CD14-positive monocyte (primary cell): ENCODE data around the gene OR10G3. TPM values are rescaled to one million over a fixed set of nuclear protein-coding genes. Genes with fewer than 3 reads are reported as not detected.
A peak's percentile ranks its signal among the peaks of the same experiment; 100 is the strongest.

Experiments used
- DNase-seq, 3 donors: peaks; one replicate each; pipeline ENCODE4 v3.0.0-alpha.2; 2011 to 2022
- H2AFZ ChIP-seq: 2 replicates; pipeline ENCODE4 v1.6.0; 2012; ENCODE audit warnings: mild to moderate bottlenecking, low read depth, low read length, inconsistent platforms; ENCODE audit not compliant: insufficient read depth, poor library complexity, severe bottlenecking
- H3K27ac ChIP-seq, 2 donors: 1 replicate in 1 of 2; 2 replicates in 1 of 2; pipeline ENCODE4 v1.5.1; 2012 to 2013; ENCODE audit warnings: low read length in 2 of 2, control low read depth in 1 of 2, inconsistent platforms in 1 of 2, low read depth in 1 of 2, mild to moderate bottlenecking in 1 of 2
- H3K27me3 ChIP-seq, 2 donors: one replicate each; pipeline versions ENCODE4 v1.6.0 to v1.6.1; 2011 to 2013; ENCODE audit warnings: low read length in 2 of 2; ENCODE audit not compliant: control insufficient read depth in 2 of 2, insufficient read depth in 2 of 2
- H3K36me3 ChIP-seq, 2 donors: replicated peaks in 1 of 2; 1 replicate in 1 of 2; 2 replicates in 1 of 2; pipeline versions ENCODE4 v1.5.1 to v1.6.1; 2012 to 2013; ENCODE audit warnings: low read length in 2 of 2, control low read depth in 1 of 2, inconsistent platforms in 1 of 2, mild to moderate bottlenecking in 1 of 2; ENCODE audit not compliant: insufficient read depth in 2 of 2, control insufficient read depth in 1 of 2
- H3K4me1 ChIP-seq, 2 donors: 1 replicate in 1 of 2; 2 replicates in 1 of 2; pipeline versions ENCODE4 v1.5.1 to v1.6.1; 2012 to 2013; ENCODE audit warnings: low read length in 2 of 2, control low read depth in 1 of 2, inconsistent platforms in 1 of 2, mild to moderate bottlenecking in 1 of 2, moderate library complexity in 1 of 2; ENCODE audit not compliant: insufficient read depth in 2 of 2, control insufficient read depth in 1 of 2
- H3K4me2 ChIP-seq: replicated peaks from 2 replicates; pipeline ENCODE3; 2012; ENCODE audit warnings: low read length, moderate library complexity, mild to moderate bottlenecking; ENCODE audit not compliant: poor library complexity, severe bottlenecking; ENCODE audit errors: extremely low read depth
- H3K4me3 ChIP-seq, 3 experiments: fragments of 200-600 bp in 1 of 3; sonication (generic) in 1 of 3; replicated peaks in 1 of 3; 1 replicate in 2 of 3; 2 replicates in 1 of 3; pipeline ENCODE4 v1.5.1; 2011 to 2013; ENCODE audit warnings: low read length in 3 of 3, mild to moderate bottlenecking in 3 of 3, control low read depth in 2 of 3, low read depth in 2 of 3, inconsistent platforms in 1 of 3, moderate library complexity in 1 of 3
- H3K79me2 ChIP-seq: 2 replicates; pipeline ENCODE4 v1.6.0; 2012; ENCODE audit warnings: mild to moderate bottlenecking, control low read depth, inconsistent platforms, low read length, moderate library complexity; ENCODE audit not compliant: insufficient read depth
- H3K9ac ChIP-seq: 2 replicates; pipeline ENCODE4 v1.6.0; 2017; ENCODE audit warnings: low read length, mild to moderate bottlenecking; ENCODE audit not compliant: insufficient read depth, poor library complexity, severe bottlenecking
- H3K9me3 ChIP-seq, 2 donors: replicated peaks in 1 of 2; 1 replicate in 1 of 2; 2 replicates in 1 of 2; pipeline versions ENCODE4 v1.5.1 to v1.6.1; 2012 to 2013; ENCODE audit warnings: low read length in 2 of 2, control low read depth in 1 of 2; ENCODE audit not compliant: control insufficient read depth in 1 of 2, insufficient read depth in 1 of 2
- H4K20me1 ChIP-seq: 2 replicates; pipeline ENCODE4 v1.6.0; 2012; ENCODE audit warnings: mild to moderate bottlenecking, low read length, control low read depth, moderate library complexity; ENCODE audit not compliant: insufficient read depth
- H3K27ac Mint-ChIP-seq, 7 donors: one replicate each; pipeline ENCODE4 v1.8.0; 2020; ENCODE audit warnings: mild to moderate bottlenecking in 7 of 7, mixed read lengths in 7 of 7, moderate library complexity in 6 of 7, inconsistent platforms in 2 of 7
- H3K27me3 Mint-ChIP-seq, 3 donors: one replicate each; pipeline ENCODE4 v1.8.0; 2021 to 2022; ENCODE audit warnings: low read depth in 3 of 3, mild to moderate bottlenecking in 3 of 3, mixed read lengths in 3 of 3, moderate library complexity in 3 of 3, inconsistent platforms in 1 of 3
- H3K36me3 Mint-ChIP-seq, 2 donors: one replicate each; pipeline ENCODE4 v1.8.0; 2020; ENCODE audit warnings: mixed read lengths in 2 of 2, inconsistent platforms in 1 of 2, mild to moderate bottlenecking in 1 of 2
- H3K4me1 Mint-ChIP-seq: one replicate; pipeline ENCODE4 v1.8.0; 2020; ENCODE audit warnings: mild to moderate bottlenecking, mixed read lengths
- H3K4me3 Mint-ChIP-seq, 2 donors: one replicate each; pipeline ENCODE4 v1.8.0; 2020; ENCODE audit warnings: mild to moderate bottlenecking in 2 of 2, mixed read lengths in 2 of 2, moderate library complexity in 1 of 2
- H3K9me3 Mint-ChIP-seq, 7 donors: one replicate each; pipeline ENCODE4 v1.8.0; 2020 to 2022; ENCODE audit warnings: mixed read lengths in 7 of 7, mild to moderate bottlenecking in 6 of 7, moderate library complexity in 6 of 7, inconsistent platforms in 2 of 7
- CTCF ChIP-seq: fragments of 200-600 bp; IDR thresholded peaks from one replicate; pipeline ENCODE4 v1.8.0; 2022; ENCODE audit warnings: antibody characterized with exemption, mild to moderate bottlenecking
- WGBS: methylation state at CpG from one replicate; pipeline ENCODE4 v1.1.5; 2013; ENCODE audit warnings: missing lambda C conversion rate; ENCODE audit not compliant: insufficient coverage; 5-methylcytosine and 5-hydroxymethylcytosine counted together
- intact Hi-C, 2 donors: fragments of 100-400 bp; cut with micrococcal nuclease; formaldehyde crosslinking; loops; one replicate each; pipeline versions ENCODE4 v1.15.0 to v1.15.1; 2023
- polyA plus RNA-seq, 3 donors: library from polyadenylated mRNA; depleted of rRNA in 1 of 3; unstranded in 2 of 3; stranded (reverse) in 1 of 3; fragments of 300-500 nt in 2 of 3; fragments of >200 nt in 1 of 3; fragmentation: Illumina TruSeq in 2 of 3; gene quantifications; 1 replicate in 2 of 3; 2 replicates in 1 of 3; pipeline ENCODE4 v1.2.3, GENCODE V29; 2012 to 2021

Gene OR10G3
- polyA plus RNA-seq, 3 donors, result not detected

GRCh38 chr14:21528381-21529348 is 51.2 kb downstream of the OR10G3 start:
- no peak overlapping the region for H2AFZ ChIP-seq
- H3K79me2 ChIP-seq, result no peaks in the 10 kb centered on the region
- H3K27me3 Mint-ChIP-seq, result peaks cover 32 to 42% (median 36%) of the 10 kb centered on the region in 3 donors
- H4K20me1 ChIP-seq, result no peaks in the 10 kb centered on the region
- H3K36me3 ChIP-seq, result no peaks in the 10 kb centered on the region
- H3K4me3 ChIP-seq, result no peak overlapping the region
- WGBS, result 100% methylated on average over 1 of the region's 4 CpGs
- no peak overlapping the region for H3K4me2 ChIP-seq
- no peak for DNase-seq
- TF ChIP-seq CTCF, result no peak
- peak overlapping the region in 1 of 7 donors; percentile 28 for H3K27ac Mint-ChIP-seq
- intact Hi-C loops, result no loop called here
- H3K9me3 Mint-ChIP-seq, result peaks cover 0 to 4% (median 0%) of the 10 kb centered on the region in 7 donors
- peaks cover 15 to 29% of the 10 kb centered on the region in 2 donors for H3K27me3 ChIP-seq
- no peak overlapping the region for H3K27ac ChIP-seq
- no peak overlapping the region for H3K9ac ChIP-seq
- no peaks in the 10 kb centered on the region for H3K9me3 ChIP-seq
- peaks cover 13 to 19% of the 10 kb centered on the region in 2 donors for H3K4me1 ChIP-seq
- no peak overlapping the region for H3K4me3 Mint-ChIP-seq
- peaks cover 0 to 2% of the 10 kb centered on the region in 2 donors for H3K36me3 Mint-ChIP-seq
- H3K4me1 Mint-ChIP-seq, result peaks cover 14% of the 10 kb centered on the region

- Histone ChIP-seq H3K9ac (no peak overlapping the region), H3K36me3 (no peaks in the 10 kb centered on the region), H3K4me2 (peak overlapping the region; percentile 81), H3K4me3 (peak overlapping the region in 1 of 3 experiments; percentile 74), H3K27me3 (peaks cover 10 to 23% of the 10 kb centered on the region in 2 donors), H3K9me3 (no peaks in the 10 kb centered on the region), H2AFZ (peak overlapping the region; percentile 71), H3K27ac (no peak overlapping the region), H4K20me1 (no peaks in the 10 kb centered on the region), H3K4me1 (peaks cover 13 to 19% of the 10 kb centered on the region in 2 donors), H3K79me2 (no peaks in the 10 kb centered on the region)
- no CpG with 5 or more reads among the region's 1 CpG for WGBS
- Mint-ChIP-seq H3K27ac (no peak overlapping the region), H3K4me3 (peak overlapping the region in 1 of 2 donors; percentile 82), H3K4me1 (peaks cover 14% of the 10 kb centered on the region), H3K9me3 (peaks cover 0 to 4% (median 0%) of the 10 kb centered on the region in 7 donors), H3K36me3 (peaks cover 0 to 2% of the 10 kb centered on the region in 2 donors), H3K27me3 (peaks cover 38 to 49% (median 42%) of the 10 kb centered on the region in 3 donors)
- no peak for DNase-seq
- intact Hi-C loops, result no loop called here
- TF ChIP-seq CTCF, result no peak
Measured at GRCh38 chr14:21527318-21527679, 52.6 kb downstream of the OR10G3 start.
